Central memory CD4-positive, alpha-beta T cell (primary cell): Measurements from ENCODE around the gene RGS19.

Experiments used
- DNase-seq: peaks from one replicate; pipeline ENCODE4 v3.0.0; 2022

The RGS19 gene

DNA sequence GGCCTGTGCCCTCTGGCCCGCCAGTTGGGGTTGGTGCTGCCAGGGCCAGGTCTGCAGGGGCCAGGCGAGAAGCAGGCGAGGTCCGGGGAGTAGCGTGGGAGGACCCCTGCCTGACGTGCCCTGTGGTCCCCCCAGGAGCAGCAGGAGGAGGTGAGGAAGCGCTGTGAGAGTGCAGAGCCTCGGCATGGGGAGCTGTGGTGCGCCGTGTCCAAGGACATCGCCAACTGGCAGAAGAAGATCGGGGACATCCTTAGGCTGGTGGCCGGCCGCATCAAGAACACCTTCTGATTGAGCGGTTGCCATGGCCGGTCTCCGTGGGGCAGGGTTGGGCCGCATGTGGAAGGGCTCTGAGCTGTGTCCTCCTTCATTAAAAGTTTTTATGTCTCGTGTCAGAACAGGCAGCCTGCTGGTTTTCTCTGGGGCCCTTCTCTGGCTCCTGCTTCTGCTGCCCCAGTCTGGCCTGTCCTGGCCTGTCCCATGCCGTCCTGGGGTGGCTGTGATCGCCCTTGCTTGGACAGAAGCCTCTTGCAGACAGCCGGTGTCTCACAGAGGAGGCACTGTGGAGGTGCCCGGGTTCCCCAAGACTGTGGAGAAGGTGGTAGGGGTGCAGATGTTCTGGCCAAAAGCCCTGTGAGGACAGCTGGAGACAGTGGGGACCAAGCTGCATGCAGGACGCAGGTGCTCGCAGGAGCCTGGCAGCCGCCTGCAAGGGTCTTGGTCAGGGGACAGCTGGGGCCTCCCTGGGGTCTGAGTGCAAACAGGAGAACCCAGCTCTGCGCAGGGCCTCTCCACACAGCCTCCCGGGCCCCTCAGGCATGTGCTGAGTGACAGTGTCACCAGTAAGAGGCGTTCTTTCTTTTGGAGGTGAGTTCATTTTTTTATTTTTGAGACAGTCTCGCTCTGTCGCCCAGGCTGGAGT, 46.4 kb downstream of the RGS19 start:
- no peak for DNase-seq

- no peak for DNase-seq
These were observed 47.5 kb downstream of the RGS19 start for GRCh38 chr20:64031822-64032314.

- DNase-seq, result no peak
These were observed 48.8 kb downstream of the RGS19 start for GRCh38 chr20:64030371-64031134.

GRCh38 chr20:64029293-64030117, 49.8 kb downstream of the RGS19 start:
- no peak for DNase-seq

DNA sequence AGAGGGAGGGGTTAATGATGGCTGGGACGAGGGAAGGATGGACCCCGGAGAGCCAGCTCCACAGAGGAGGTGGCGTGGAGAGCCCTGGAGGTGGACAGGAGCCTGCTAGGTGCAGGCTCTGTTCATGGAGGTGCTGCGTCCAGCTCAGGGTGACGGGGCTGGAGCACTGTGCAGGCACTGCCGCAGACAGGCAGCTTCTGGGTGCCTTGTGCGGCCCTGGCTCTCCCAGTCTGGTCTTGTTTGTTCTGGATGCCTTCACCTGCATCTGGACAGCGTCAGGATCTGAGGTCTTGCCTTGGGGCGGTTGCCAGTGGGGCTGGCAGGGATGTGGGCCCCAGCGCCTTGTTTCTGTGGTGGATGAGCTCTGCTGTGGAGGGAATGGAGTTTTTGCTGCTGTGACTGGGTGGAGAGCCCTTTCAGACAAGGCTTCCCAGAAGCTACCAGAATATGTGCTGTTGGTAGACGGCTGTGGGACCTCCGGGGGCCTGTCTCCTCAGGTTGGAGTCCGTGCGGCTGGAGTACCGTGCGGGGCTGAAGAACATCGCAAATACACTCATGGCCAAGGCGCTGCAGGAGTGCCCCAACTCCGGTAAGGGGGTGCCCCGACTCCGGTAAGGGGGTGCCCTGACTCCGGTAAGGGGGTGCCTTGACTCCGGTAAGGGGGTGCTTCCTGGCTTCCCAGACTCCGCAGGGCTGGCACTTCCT, 51.2 kb downstream of the RGS19 start:
- DNase-seq, result no peak

- DNase-seq, result no peak
These were observed 53.4 kb downstream of the RGS19 start for GRCh38 chr20:64025826-64026412.

DNA sequence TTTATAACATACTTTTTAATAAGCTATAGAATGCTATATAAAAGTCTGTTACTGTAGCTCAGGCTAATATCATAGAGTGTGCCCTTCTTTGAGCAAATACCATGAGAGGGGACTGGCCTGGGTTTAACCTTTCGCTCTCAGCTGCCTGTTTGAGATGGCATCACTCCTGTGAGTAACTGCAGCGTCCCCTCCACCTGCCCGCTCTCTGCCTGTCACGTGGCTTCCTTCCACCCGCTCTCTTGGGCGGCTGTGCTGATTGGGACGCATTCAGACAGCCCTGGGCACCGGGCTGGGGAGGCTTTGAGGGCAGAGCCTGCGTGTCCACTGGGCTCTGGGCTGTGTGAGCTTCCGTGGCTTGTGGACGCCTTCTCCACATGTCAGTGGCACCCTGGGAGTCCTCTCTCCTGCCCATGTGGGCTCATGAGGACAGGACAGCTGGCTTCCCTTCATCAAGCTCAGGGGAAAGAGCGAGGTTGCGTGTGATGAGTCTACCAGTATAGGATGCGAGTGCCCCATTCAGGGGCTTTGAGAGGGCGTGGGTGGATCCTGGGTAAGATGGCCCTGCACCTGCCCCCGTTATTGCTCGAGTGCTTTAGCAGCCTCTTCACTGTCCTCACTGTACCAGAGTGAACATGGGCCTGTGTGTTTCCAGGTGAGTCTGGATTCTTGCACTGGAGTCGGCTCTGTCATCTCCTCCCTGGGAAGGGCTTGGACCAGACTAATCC, 54.1 kb downstream of the RGS19 start:
- DNase-seq, result no peak

- no peak for DNase-seq
These were observed 55.0 kb downstream of the RGS19 start for GRCh38 chr20:64024141-64024990.

GRCh38 chr20:64023361-64024140, 55.8 kb downstream of the RGS19 start:
- DNase-seq, result no peak
